Measurements from ENCODE around the gene ARFGEF2. TPM values are rescaled to one million over a fixed set of nuclear protein-coding genes. Genes with fewer than 3 reads are reported as not detected.

The ARFGEF2 gene
- total and polyA plus RNA-seq, 2 of the 8 experiments (the other 6 are each of a cell fraction or from before 2014, with no cell fraction given): 8.1 to 21.8 TPM

DNA sequence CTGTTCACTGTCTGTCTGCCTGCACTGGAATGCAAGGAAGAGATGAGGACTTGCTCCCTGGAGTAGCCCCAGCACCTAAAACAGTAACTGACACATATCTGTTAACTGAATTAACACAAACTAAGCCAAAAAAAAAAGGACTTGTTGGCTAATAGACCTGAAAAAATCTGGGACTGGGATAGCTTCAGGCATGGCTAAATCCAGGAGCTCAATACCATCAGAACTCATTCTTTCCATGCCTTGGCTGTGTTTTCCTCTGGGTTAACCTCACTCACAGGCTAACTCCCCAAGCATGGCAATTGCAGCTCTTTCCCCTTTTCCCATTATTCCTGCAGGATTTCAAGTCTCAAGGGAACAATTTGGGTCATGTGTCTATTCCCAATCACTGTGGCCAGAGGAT, 21.6 kb upstream of the ARFGEF2 start (continued):
- TF ChIP-seq, protein P1, sequence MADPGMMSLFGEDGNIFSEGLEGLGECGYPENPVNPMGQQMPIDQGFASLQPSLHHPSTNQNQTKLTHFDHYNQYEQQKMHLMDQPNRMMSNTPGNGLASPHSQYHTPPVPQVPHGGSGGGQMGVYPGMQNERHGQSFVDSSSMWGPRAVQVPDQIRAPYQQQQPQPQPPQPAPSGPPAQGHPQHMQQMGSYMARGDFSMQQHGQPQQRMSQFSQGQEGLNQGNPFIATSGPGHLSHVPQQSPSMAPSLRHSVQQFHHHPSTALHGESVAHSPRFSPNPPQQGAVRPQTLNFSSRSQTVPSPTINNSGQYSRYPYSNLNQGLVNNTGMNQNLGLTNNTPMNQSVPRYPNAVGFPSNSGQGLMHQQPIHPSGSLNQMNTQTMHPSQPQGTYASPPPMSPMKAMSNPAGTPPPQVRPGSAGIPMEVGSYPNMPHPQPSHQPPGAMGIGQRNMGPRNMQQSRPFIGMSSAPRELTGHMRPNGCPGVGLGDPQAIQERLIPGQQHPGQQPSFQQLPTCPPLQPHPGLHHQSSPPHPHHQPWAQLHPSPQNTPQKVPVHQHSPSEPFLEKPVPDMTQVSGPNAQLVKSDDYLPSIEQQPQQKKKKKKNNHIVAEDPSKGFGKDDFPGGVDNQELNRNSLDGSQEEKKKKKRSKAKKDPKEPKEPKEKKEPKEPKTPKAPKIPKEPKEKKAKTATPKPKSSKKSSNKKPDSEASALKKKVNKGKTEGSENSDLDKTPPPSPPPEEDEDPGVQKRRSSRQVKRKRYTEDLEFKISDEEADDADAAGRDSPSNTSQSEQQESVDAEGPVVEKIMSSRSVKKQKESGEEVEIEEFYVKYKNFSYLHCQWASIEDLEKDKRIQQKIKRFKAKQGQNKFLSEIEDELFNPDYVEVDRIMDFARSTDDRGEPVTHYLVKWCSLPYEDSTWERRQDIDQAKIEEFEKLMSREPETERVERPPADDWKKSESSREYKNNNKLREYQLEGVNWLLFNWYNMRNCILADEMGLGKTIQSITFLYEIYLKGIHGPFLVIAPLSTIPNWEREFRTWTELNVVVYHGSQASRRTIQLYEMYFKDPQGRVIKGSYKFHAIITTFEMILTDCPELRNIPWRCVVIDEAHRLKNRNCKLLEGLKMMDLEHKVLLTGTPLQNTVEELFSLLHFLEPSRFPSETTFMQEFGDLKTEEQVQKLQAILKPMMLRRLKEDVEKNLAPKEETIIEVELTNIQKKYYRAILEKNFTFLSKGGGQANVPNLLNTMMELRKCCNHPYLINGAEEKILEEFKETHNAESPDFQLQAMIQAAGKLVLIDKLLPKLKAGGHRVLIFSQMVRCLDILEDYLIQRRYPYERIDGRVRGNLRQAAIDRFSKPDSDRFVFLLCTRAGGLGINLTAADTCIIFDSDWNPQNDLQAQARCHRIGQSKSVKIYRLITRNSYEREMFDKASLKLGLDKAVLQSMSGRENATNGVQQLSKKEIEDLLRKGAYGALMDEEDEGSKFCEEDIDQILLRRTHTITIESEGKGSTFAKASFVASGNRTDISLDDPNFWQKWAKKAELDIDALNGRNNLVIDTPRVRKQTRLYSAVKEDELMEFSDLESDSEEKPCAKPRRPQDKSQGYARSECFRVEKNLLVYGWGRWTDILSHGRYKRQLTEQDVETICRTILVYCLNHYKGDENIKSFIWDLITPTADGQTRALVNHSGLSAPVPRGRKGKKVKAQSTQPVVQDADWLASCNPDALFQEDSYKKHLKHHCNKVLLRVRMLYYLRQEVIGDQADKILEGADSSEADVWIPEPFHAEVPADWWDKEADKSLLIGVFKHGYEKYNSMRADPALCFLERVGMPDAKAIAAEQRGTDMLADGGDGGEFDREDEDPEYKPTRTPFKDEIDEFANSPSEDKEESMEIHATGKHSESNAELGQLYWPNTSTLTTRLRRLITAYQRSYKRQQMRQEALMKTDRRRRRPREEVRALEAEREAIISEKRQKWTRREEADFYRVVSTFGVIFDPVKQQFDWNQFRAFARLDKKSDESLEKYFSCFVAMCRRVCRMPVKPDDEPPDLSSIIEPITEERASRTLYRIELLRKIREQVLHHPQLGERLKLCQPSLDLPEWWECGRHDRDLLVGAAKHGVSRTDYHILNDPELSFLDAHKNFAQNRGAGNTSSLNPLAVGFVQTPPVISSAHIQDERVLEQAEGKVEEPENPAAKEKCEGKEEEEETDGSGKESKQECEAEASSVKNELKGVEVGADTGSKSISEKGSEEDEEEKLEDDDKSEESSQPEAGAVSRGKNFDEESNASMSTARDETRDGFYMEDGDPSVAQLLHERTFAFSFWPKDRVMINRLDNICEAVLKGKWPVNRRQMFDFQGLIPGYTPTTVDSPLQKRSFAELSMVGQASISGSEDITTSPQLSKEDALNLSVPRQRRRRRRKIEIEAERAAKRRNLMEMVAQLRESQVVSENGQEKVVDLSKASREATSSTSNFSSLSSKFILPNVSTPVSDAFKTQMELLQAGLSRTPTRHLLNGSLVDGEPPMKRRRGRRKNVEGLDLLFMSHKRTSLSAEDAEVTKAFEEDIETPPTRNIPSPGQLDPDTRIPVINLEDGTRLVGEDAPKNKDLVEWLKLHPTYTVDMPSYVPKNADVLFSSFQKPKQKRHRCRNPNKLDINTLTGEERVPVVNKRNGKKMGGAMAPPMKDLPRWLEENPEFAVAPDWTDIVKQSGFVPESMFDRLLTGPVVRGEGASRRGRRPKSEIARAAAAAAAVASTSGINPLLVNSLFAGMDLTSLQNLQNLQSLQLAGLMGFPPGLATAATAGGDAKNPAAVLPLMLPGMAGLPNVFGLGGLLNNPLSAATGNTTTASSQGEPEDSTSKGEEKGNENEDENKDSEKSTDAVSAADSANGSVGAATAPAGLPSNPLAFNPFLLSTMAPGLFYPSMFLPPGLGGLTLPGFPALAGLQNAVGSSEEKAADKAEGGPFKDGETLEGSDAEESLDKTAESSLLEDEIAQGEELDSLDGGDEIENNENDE (IDR thresholded peaks at IDR 0.05; ENCODE audit: insufficient replicate concordance, low read length): no peak

Measured in H1 (cell line).